SH-SY5Y (cell line): ENCODE results near the gene MAGI2.

Experiments used
- GATA2 ChIP-seq: IDR thresholded peaks from 2 replicates; pipeline ENCODE4 v1.6.1; 2011; ENCODE audit warnings: mild to moderate bottlenecking, low read depth, low read length
- GATA3 ChIP-seq: IDR thresholded peaks from 2 replicates; pipeline ENCODE4 v1.6.1; 2011; ENCODE audit warnings: low read depth, mild to moderate bottlenecking, low read length, moderate library complexity

GRCh38 chr7:79037001-79037400 lies 416.5 kb downstream of the MAGI2 start:
- TF ChIP-seq GATA2 (no peak), GATA3 (no peak)
